Stimulated activated CD4-positive, alpha-beta T cell treated with anti-CD3 and anti-CD28 coated beads, Interleukin-4, amount 100 ng/mL, for 24 hours (primary cell): Measurements from ENCODE around the gene PIGK.
"Not testable (repeated sequence)": the region's sequence is repeated elsewhere in the genome, so short reads cannot be mapped to it uniquely, and the experiment has no call there.

Source experiments
- DNase-seq: peaks from one replicate; pipeline ENCODE4 v3.0.0-alpha.2; 2020

PIGK gene

DNA sequence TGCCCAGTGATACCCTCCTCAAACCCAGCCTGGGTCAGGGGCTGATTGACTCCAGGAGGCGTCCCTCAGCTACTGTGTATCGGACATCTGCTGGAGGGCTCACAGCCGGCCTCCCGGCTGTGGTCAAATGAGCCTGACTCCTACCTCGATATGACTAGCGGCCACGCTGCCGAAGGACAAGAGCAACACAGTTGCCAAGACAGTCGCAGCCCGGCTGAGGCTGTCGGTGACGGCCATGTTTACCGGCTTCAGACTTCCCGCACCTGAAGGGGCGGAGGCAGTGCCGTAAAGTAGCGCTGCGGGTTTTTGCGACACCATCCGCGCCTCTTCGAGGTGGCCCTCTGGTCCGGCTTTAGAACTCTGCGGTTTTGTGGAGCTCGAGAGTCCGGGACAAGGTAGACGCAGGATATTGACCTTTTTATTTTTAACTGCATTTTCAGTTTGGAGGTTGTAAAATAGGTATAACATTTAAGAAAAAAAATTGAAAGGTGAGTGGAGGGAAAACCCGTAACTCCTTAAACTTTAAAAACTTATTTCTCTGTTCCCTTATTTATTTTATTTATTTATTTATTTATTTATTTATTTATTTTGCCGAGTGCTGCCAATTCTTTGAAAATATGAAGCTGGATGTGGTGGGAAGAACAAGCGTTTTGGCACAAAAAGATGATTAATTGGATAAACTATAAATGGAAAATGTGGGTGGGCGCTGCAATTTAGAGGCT is at the start of gene PIGK:
Gene PIGK (minus strand): TSS at position 265 of the 722 bp plus-strand sequence. CDS start 28 bp downstream, at position 237.
- DNase-seq, result peak; percentile 89

DNA sequence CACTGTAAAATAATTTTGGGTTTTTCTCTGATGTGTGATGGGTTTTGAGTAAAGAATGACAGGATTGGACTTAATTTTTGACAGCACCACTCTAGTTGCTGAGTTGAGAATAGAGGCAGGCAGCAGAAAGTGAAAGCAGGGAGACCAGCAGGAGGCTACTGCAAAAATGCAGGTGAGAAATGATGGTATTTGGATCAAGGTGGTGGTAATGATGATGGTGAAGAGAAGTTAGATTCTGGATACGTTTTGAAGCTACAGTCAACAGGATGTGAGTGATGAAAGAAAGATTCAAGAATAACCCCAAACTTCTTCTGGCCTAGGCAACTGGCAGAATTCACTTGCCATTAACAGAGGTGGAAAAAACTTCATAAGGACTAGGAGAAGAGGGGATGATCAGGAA is 47.8 kb upstream of the PIGK start:
- DNase-seq, result no peak

DNA sequence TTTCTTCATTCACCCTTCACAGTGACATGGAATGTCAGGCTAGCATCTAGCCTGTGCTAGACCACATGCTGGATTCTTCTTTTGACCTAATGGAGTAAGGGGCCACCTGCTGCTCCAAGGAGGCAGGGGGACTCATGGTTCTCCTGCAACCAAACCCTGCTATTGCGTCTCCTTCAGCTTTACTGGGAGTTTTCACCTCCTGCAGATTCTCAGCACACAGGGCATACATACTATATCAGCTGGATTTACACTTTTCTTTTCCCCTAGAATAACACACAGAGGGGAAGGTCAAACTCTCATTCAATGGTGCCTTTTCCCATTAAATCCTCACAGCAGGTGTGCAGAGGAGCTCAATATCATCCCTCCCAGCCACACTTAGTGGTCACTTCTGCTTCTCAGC is 46.0 kb upstream of the PIGK start:
- no peak for DNase-seq

DNA sequence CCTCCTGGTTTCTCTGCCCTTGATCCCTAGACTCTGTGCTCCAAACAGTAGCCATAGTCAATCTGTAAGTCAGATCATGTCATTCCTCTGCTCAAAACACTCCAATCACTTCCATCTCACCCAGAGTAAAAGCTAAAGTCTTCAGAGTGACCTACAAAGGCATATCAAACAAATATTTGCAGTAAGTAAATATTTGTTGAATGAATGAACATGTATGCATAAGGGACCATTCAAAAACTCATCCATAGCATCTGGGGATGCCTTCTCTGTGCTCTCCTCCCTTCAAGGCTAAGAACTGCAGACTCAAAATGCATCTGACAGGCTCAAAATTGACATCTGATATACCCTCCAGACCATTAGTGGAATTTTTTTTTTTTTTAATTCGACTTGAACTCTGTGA is 44.5 kb upstream of the PIGK start:
- DNase-seq, result no peak

DNA sequence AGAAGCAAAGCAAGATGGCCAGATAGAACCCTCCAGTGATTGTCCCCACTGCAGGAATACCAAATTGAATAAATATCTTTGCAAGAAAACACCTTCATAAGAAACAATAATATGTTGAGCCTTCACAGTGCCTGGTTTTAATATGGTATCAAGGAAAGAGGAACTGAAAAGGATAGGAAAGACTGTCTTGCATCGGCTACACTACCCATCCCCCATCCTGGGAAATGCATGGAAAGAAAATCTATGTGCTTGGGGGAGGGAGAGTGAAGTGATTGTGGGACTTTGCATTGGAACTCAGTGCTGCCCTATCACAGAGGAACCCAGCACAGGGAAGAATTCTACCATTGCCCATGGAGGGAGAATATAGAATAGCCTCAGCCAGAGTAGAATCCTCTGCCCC is 34.0 kb upstream of the PIGK start:
- DNase-seq, result no peak

DNA sequence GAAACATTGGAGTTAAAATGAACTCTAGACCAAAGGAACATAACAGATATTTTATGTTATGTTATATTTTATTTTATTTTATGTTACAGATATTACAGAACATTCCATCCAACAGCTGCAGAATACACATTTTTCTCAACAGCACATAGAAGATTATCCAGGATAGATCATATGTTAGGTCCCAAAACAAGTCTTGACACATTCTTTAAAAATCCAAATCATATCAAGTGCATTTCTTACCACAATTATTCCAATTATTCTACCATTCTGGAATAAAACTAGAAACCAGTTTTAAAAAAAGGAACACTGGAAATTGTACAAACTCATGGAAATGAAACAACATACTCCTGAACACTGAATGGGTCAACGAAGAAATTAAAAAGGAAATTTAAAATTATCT is 30.9 kb upstream of the PIGK start:
- DNase-seq, result no peak

DNA sequence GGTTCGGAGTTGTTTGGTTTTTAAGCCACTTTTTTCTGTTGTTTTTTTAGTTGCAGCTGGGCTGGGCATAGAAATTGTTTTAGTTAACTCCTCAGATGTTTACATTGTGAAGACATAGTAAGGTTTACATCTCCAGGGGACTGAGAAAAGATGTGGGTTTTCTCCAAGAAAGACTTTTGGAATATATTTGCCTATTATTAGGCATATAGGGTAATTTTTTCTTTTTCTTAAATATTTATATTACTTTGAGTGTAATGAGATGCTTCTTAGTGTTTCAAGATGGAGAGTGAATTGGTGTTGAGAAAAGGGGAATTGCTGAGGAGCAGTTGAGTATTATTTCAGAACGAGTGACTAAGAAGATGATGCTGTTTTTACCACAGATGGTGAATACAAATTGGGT is 26.6 kb upstream of the PIGK start:
- DNase-seq, result no peak

DNA sequence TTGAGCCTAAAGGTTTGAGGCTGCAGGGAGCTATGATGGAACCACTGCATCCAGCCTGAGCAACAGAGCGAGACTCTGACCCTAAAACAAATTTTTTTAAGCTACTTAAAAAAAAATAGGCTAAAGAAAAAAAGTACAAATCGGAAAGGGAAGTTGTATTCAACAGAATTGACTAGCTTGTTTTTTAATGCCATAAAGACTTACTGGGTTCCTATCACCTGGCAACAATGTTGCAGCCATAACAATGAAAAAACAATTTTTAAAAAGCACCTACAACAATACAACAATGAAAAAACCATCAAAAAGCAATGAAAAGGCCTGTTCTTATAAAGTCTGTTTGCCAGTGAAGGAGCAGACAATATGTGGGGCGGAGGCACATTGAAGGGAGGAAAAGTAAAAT is 20.1 kb upstream of the PIGK start:
- DNase-seq, result no peak

DNA sequence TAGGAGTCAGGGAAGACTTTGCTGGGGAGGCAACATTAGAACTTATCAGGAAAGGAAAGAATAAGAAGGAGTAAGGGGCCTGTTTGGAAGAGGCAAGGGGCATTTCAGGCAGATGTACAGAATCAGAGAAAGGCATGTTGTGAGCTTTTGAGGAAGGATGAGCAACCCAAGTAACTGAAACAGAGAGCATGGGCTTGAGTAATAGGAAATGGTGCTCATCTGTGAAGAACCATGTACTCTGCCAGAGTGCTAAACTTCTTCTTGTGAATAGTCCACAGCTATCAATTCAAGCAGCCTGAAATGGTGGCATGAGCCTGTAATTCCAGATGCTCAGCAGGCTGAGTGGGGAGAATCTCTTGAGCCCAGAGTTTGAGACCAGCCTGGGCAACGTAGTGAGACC is 19.2 kb upstream of the PIGK start:
- no peak for DNase-seq

DNA sequence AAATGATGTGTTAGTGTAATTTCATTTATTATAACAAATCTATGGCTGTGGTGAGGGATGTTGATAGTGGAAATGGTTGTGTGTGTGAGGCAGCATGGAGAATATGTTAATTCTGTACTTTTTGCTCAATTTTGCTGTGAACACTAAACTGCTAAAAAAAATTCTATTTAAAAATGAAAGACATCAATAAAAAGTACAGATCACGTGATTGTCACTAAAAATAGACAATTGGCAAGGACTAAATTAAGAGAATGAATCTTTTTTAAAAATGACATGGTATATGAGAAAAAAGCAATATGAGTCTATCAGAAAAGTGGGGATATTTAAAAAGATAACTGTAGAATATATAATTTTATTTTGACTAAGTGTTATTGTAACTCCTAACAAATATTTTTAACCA is 15.7 kb upstream of the PIGK start:
- DNase-seq, result no peak

DNA sequence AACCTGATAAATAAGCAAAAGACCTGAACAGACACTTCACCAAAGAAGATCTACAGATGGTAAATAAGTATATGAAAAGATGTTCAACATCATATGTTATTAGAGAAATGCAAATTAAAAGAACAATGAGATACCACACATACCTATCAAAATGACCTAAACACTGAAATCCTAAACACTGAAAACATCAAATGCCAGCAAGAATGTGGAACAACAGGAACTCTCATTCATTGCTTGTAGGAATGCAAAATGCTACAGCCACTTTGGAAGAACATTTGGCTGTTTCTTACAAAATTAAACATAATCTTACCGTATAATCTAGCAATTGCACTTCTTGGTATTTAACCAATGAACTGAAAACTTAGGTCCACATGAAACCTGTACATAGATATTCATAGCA is 14.9 kb upstream of the PIGK start:
- no peak for DNase-seq

DNA sequence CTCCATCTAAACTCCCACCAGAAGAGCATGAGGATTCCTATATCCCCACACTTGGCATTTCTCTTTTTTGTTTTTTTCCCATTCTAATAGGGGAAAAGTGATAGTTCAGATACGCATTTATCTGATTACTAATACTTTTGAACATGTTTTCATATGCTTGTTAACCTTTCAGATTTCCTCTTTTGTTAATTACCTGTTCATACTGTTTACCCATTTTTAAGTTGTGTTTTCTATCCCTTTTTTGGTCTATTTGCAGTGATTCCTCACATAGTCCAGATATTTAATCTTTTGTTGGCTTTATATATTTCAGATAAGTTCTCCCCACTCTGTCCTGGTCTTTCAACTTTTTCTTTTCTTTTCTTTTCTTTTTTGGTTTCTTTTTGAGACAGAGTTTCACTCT is 13.6 kb upstream of the PIGK start:
- DNase-seq, result no peak

DNA sequence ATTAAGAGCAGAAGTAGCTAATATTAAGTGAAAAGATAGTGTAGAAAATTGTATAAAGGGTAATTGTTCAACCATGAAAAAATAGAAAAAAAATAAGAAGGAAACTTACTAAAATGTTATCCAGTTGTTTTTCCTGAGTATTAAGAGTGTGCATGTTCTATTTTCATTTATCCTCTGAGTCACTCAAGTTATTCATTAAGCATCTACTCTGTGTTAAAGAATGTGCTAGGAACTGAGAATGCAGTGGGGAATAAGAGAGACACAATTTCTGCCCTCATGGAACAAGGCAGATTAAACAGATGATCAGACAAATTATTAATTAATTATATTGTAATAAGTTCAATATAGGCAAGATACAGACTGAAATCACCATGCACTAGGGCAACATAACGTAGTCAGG is 10.8 kb upstream of the PIGK start:
- no peak for DNase-seq

DNA sequence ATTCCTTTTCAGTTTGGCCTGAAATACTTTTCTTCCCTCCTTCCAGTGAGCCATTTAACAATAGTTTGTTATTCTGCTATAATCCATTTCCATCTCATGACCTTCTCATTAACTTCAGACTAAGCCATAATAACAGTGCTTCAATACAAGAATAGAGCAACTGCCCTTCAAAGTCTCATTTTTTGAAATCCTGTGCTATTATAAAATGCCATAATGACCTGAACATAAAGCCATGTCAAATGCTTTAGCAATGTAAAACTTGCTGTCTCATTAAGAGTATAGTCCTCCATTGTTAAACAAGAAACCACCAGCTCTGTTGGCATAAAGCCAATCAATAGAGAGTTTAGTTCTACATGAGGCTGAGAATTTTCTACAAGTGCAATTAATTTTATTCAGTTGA is 9.6 kb upstream of the PIGK start:
- no peak for DNase-seq

DNA sequence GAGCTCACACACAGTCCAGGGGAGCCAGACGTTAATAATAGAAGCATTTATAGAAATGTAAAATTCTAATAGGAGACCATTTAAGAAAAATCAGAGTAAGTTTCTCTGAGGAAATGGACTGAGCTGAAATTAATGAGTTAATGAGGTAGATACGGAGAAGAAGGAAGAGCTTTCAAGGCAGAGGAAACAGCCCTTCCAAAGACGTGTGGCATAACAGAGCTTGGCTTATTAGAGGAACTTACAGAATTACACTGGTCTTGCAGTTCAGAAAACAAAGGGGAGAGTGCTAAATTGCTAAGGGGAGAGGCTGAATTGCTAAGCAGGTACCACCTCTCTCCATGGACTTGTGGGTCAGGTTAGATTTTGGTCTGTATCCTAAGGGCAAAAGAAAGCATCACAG is 8.2 kb upstream of the PIGK start:
- no peak for DNase-seq

DNA sequence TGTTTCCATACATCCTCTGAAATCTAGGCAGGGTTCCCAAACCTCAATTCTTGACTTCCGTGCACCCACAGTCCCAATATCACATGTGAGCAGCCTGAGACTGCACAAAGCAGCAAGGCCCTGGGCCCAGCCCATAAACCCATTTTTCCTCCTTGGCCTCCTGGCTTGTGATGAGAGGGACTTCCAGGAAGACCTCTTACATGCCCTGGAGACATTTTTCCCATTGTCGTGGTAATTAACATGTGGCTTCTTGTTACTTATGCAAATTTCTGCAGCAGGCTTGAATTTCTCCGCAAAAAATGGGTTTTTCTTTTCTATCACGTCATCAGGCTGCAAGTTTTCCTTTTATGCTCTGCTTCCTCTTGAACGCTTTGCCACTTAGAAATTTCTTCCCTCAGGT is 3.3 kb upstream of the PIGK start:
- no peak for DNase-seq

DNA sequence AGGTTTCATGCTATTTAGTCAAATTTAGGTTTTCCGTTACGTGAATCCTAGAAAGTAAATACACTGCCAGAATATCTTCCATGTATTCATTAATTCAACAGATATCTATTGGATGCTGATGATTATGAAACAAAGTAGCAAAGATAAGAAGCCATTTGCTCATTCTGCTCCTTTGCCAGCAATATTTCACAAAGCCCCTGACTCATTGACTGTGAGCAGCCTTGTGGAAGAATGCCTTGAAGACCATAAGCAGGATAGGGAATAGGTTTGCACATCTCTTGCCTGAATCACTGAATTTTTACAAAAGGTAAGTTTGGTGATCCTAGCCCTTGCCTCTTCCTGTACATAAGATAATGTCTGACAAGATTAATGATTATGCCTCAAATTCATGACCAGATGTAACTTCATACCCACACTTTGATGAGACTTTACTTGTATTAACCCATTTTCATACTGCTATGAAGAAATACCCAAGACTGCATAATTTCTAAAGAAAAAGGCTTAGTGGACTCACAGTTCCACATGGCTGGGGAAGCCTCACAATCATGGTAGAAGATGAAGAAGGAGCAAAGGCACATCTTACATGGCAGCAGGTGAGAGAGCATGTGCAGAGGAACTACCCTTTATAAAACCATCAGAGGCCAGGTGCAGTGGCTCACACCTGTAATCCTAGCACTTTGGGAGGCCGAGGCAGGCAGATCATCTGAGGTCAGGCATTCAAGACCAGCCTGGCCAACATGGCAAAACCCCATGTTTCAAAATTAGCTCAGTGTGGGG is 1.6 kb upstream of the PIGK start:
- DNase-seq, result no peak

DNA sequence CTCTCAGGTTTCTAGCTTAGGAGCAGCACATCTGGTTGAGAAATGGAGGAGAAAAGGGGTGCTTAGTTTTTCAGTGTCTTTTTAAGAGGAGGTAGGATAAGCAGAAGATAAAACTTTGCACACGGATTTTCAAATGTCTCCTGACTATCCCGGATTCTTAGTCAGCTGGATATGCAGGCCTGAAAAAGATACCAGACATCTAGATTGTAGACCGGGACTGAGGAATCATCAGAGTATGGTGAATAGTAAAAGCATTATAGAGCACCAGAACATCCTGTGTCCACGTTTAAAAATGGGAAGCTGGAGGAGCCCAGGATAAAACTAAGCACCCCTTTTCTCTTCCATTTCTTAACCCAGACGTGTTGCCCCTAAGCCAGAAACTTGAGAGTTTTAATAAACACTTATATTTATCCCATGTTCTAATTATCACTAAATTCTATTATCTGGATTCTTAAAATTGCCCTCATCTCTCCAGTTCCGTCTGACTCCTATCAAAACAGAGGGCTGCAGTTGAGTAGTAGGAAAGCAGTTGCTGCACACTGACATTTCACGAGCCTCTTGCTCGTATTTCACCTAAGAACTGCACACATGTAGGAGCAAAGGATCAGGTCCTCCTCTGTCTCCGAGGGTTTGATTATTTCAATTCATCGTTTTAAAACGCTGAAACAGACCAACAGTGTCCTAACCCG is 609 bp downstream of the PIGK start:
- no peak for DNase-seq

DNA sequence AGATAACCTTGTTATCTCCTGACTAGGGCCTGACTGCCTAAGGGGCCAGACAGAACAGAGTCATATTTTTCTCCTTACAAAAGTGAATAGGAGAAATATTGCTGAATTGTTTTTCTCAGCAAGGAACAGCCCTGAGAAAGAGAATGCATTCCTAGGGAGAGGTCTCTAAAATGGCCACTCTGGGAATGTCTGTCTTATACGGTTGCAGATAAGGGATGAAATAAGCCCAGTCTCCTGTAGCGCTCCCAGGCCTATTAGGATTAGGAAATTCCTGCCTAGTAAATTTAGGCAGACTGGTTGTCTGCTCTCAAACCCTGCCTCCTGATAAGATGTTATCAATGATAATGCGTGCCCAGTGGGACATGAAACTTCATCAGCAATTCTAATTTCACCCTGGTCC is 15.2 kb downstream of the PIGK start:
- not testable (repeated sequence) for DNase-seq

DNA sequence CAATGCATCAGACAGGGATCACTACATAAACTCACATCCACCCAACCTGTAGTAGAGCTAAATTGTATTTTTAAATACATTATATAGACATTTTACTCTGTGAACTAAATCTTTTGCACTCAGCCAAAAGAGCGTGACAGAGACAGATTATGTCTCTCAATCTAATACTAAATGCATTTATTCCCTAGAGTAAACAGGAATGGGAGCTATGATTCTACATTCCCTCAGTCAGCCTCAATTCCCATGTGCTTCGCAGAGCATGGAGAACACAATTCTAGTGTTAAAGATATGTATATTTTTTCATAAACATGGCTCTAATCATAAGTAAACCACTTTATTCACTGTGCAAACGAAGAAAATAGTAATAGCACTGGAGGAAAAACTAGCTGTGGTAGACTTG is 16.5 kb downstream of the PIGK start:
- DNase-seq, result no peak

DNA sequence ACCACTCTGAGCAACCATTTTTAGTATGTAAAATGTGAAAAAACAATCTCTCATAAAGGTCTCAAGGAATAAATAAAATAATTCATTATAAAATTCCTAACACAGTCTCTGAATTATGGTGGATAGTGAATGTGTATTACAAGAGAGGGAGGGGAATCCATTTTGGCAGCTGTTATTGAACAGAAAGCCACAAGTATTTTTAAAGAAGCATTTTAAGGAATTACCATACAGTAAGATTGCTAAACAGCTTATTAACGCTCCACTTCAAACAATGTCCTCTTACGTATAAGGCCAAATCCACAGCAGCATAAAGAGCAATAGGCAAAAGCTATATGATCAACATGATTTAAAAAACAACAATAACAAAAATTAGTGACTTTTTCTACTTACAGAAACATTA is 18.4 kb downstream of the PIGK start:
- no peak for DNase-seq

DNA sequence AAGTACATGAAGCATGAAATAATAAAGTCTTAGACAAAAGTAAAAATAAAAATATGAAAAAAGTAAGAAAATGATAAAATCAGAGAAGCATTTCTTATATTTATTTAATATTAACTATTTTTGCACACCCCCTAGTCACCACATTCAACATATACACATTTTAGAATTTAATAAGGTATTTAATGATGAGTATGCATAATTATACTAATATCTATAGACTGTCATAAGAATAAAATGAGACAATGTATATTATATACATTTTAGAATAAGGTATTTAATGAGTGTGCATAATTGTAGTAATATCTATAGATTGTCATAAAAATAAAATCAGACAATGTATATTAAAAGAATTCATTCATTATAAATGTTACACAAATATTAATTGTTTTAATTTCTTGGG is 18.9 kb downstream of the PIGK start:
- DNase-seq, result no peak

DNA sequence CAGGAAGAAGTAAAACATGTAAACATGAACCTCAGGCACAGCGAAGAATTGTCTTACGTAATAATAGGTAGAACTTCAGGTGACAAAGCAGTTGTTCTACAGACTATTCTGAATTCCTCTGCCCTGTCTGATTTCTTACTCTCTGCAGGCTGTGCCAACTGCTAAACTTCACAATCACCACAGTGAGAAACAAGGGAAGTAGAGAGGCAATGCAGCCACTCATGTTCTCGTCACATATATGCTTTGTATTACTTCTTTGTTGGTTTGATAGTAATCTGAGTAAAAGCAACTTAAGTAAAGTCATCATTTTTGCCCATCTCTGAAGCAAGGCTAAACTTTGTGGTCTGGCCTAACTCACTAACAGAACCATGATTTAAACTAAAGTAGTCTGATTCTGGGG is 21.9 kb downstream of the PIGK start:
- no peak for DNase-seq

DNA sequence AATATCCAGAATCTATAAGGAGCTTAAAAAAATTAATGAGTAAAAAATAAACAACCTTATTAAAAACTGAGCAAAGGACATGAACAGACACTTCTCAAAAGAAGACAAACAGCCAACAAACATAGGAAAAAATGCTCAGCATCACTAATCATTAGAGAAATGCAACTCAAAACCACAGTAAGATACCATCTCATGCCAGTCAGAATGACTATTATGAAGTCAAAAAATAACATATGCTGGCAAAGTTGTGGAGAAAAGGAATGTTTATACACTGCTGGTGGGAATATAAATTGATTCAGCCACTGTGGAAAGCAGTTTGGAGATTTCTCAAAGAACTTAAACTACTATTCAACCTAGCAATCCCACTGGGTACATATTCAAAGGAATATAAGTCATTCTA is 25.3 kb downstream of the PIGK start:
- DNase-seq, result no peak
